ENCODE results near the gene SPDYE1. TPM values are rescaled to one million over a fixed set of nuclear protein-coding genes. Genes with fewer than 3 reads are reported as not detected.

Gene SPDYE1
- total RNA-seq, 2 donors from 2014 or later, result 0.17 TPM; not detected in 1

DNA sequence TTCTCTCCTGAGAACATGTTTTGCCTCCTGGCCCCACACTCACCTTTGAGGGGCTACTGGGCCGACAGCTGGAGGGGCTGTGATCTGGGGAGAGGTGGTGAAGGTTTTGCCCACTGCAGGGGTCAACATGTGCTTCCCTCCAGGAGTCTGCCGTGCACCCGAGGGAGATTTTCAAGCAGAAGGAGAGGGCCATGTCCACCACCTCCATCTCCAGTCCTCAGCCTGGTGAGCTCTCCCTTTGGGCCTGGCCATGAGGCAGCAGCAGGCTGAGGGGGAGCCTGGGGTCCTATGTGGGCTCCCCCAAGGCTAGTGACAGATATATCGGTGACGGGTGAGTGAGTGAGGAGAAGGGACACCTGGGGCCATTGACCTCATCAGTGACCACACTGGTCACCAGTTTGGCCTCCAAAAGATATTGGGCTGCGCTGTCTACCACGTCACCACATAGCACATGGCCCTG, 61.1 kb downstream of the SPDYE1 start:
- DNase-seq (ENCODE audit: low spot score), result no peak
- intact Hi-C loops (cut with DNase I), result no loop called here
- peaks cover 18 to 23% of the 10 kb centered on the region in 2 donors for H3K36me3 ChIP-seq

DNA sequence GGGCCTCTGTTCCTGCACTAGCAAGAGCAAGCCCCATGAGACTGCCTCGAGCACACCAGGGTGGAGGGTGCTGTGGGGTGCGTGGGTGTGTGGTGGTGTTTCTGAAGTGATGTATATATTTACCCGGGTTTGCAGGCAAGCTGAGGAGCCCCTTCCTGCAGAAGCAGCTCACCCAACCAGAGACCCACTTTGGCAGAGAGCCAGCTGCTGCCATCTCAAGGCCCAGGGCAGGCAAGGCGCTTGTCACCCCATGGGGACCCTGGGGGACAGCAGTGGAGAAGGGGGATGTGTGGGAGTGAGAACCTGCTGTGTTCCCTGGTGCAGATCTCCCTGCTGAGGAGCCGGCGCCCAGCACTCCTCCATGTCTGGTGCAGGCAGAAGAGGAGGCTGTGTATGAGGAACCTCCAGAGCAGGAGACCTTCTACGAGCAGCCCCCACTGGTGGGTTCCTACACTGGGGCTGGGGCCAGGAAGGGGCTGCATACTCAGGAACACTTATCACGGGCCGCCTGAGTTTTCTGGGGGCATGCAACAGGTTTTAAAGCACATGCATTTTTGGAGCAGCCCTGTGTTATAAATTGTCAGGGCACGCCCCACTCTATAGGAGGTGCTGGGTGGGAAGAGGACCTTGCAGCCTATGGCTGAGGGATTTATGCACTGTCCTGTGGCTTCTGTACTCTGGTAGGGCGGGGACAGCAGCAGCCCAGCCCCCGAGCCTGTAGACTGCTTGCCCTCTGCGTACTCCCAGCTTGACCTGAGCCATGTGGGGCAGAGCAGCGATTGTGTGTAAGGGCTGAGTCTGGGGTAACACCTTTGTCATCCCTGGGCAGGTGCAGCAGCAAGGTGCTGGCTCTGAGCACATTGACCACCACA, 61.8 kb downstream of the SPDYE1 start:
- H3K4me1 ChIP-seq (replicated peaks), result no peaks in the 10 kb centered on the region
- peaks cover 18 to 23% of the 10 kb centered on the region in 2 donors for H3K36me3 ChIP-seq
- TF ChIP-seq POLR2AphosphoS5 (IDR thresholded peaks at IDR 0.05) (no peak), POLR2A (IDR thresholded peaks at IDR 0.05) (no peak)
- TF ChIP-seq, protein P1, sequence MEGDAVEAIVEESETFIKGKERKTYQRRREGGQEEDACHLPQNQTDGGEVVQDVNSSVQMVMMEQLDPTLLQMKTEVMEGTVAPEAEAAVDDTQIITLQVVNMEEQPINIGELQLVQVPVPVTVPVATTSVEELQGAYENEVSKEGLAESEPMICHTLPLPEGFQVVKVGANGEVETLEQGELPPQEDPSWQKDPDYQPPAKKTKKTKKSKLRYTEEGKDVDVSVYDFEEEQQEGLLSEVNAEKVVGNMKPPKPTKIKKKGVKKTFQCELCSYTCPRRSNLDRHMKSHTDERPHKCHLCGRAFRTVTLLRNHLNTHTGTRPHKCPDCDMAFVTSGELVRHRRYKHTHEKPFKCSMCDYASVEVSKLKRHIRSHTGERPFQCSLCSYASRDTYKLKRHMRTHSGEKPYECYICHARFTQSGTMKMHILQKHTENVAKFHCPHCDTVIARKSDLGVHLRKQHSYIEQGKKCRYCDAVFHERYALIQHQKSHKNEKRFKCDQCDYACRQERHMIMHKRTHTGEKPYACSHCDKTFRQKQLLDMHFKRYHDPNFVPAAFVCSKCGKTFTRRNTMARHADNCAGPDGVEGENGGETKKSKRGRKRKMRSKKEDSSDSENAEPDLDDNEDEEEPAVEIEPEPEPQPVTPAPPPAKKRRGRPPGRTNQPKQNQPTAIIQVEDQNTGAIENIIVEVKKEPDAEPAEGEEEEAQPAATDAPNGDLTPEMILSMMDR (IDR thresholded peaks at IDR 0.05), result no peak
- no peak overlapping the region for H3K4me3 ChIP-seq
- intact Hi-C loops (cut with DNase I), result no loop called here
- WGBS, result 92% methylated on average over 14 of the region's 14 CpGs
- no peaks in the 10 kb centered on the region for H3K27me3 ChIP-seq (replicated peaks; ENCODE audit: insufficient read depth)
- H3K9me3 ChIP-seq, result no peaks in the 10 kb centered on the region
- H3K27ac ChIP-seq, result no peak overlapping the region
- DNase-seq (ENCODE audit: low spot score), result no peak

More for the DNA sequence above, 61.1 kb downstream of the SPDYE1 start:
- no peaks in the 10 kb centered on the region for H3K27me3 ChIP-seq (replicated peaks; ENCODE audit: insufficient read depth)
- no peaks in the 10 kb centered on the region for H3K4me1 ChIP-seq (replicated peaks)
- no peak for TF ChIP-seq POLR2A (IDR thresholded peaks at IDR 0.05)
- TF ChIP-seq, protein P1 (IDR thresholded peaks at IDR 0.05), result no peak
- TF ChIP-seq POLR2AphosphoS5 (IDR thresholded peaks at IDR 0.05), result no peak
- H3K9me3 ChIP-seq, result no peaks in the 10 kb centered on the region
- H3K4me3 ChIP-seq, result no peak overlapping the region
- no peak overlapping the region for H3K27ac ChIP-seq
- 89% methylated on average over 7 of the region's 7 CpGs for WGBS

Small RNA genes within 50 kb of the gene (microRNA-seq; reads per million reads assigned to microRNA genes)
- 0.50 reads per million for gene MIR6837

Other genes with a start within 250 kb of the SPDYE1 start
- 10 to 100 TPM; 30.2 to 39.7 TPM for gene BLVRA, start 239.2 kb upstream of the SPDYE1 start, total RNA-seq
- gene MRPS24, start 128.4 kb upstream of the SPDYE1 start, total RNA-seq, result 100 to 1,000 TPM in 1 of 2 donors, 10 to 100 TPM in 1; 92.7 to 131 TPM
- 10 to 100 TPM; 22.2 to 30.8 TPM for gene URGCP, start 91.3 kb upstream of the SPDYE1 start, total RNA-seq
- gene UBE2D4, start 71.5 kb upstream of the SPDYE1 start, total RNA-seq, result 10 to 100 TPM; 17.3 to 22.0 TPM
- 100 to 1,000 TPM; 118 to 120 TPM for gene DBNL, start 46.8 kb downstream of the SPDYE1 start, total RNA-seq
- gene PGAM2, start 67.7 kb downstream of the SPDYE1 start, total RNA-seq, result 1 to 10 TPM in 1 of 2 donors, not detected in 1; 9.7 TPM
- gene POLM, start 84.6 kb downstream of the SPDYE1 start, total RNA-seq, result 10 to 100 TPM; 63.7 to 80.7 TPM
- 100 to 1,000 TPM in 1 of 2 donors, 10 to 100 TPM in 1; 40.4 to 219 TPM for gene AEBP1, start 106.4 kb downstream of the SPDYE1 start, total RNA-seq
- 10 to 100 TPM; 53.1 to 65.9 TPM for gene POLD2, start 125.7 kb downstream of the SPDYE1 start, total RNA-seq
- gene MYL7, start 143.4 kb downstream of the SPDYE1 start, total RNA-seq, result not detected
- gene GCK, start 191.5 kb downstream of the SPDYE1 start, total RNA-seq, result 1 to 10 TPM in 1 of 2 donors, under 1 TPM in 1; 0.91 to 2.7 TPM
- gene YKT6, start 203.1 kb downstream of the SPDYE1 start, total RNA-seq, result 10 to 100 TPM; 63.5 to 68.4 TPM

Data from prostate gland (tissue), 2 donors.